GM18861 (cell line): Measurements from ENCODE around the gene THOC6.
"Not testable (repeated sequence)": the region's sequence is repeated elsewhere in the genome, so short reads cannot be mapped to it uniquely, and the experiment has no call there.

Experiments used
- ATAC-seq: cut with Tn5 transposase; IDR thresholded peaks from one replicate; pipeline ENCODE4 v1.9.1; 2021; ENCODE audit not compliant: unreplicated experiment

THOC6 gene

GRCh38 chr16:3069146-3069545, 45.3 kb downstream of the THOC6 start:
- not testable (repeated sequence) for ATAC-seq

- ATAC-seq, result no peak
These were observed 46.8 kb downstream of the THOC6 start for GRCh38 chr16:3070608-3071111.

- no peak for ATAC-seq
These were observed 47.8 kb downstream of the THOC6 start for GRCh38 chr16:3071655-3072054.

- not testable (repeated sequence) for ATAC-seq
These were observed 48.3 kb downstream of the THOC6 start for GRCh38 chr16:3072148-3072547.

GRCh38 chr16:3072576-3073263, 48.9 kb downstream of the THOC6 start:
- not testable (repeated sequence) for ATAC-seq

- no peak for ATAC-seq
These were observed 49.6 kb downstream of the THOC6 start for GRCh38 chr16:3073448-3073847.

- peak; percentile 55 for ATAC-seq
These were observed 51.2 kb downstream of the THOC6 start for GRCh38 chr16:3074860-3075522.

GRCh38 chr16:3075523-3075915, 51.7 kb downstream of the THOC6 start:
- ATAC-seq, result no peak

GRCh38 chr16:3075946-3076345, 52.1 kb downstream of the THOC6 start:
- not testable (repeated sequence) for ATAC-seq

- ATAC-seq, result no peak
These were observed 52.7 kb downstream of the THOC6 start for GRCh38 chr16:3076577-3076976.
